Measurements from ENCODE around the gene TOGARAM2. TPM values are rescaled to one million over a fixed set of nuclear protein-coding genes. Genes with fewer than 3 reads are reported as not detected.

The TOGARAM2 gene
- total and polyA plus RNA-seq, 2 experiments from 2014 or later: 1.8 TPM

- TF ChIP-seq ZNF462 (CRISPR knock-in tag; IDR thresholded peaks at IDR 0.05): no peak
- no peak for TF ChIP-seq NANOG (IDR thresholded peaks at IDR 0.05; ENCODE audit: borderline replicate concordance)
Observed at GRCh38 chr2:28970464-28971160, 10.5 kb upstream of the TOGARAM2 start (continued).

GRCh38 chr2:28972778-28973335 lies 8.2 kb upstream of the TOGARAM2 start:
- Histone ChIP-seq H2AFZ (no peak overlapping the region), H3K4me1 (ENCODE audit: insufficient read depth) (no peaks in the 10 kb centered on the region), H3K4me3 (no peak overlapping the region), H3K9me2 (ENCODE audit: insufficient read depth) (no peaks in the 10 kb centered on the region), H3K4me2 (no peak overlapping the region), H3K27me3 (ENCODE audit: insufficient read depth) (no peaks in the 10 kb centered on the region), H3F3A (replicated peaks; ENCODE audit: low read depth) (no peaks in the 10 kb centered on the region), H3K27ac (ENCODE audit: low read depth) (no peak overlapping the region), H4K20me1 (replicated peaks; ENCODE audit: insufficient read depth) (no peaks in the 10 kb centered on the region), H3K36me3 (ENCODE audit: insufficient read depth) (no peaks in the 10 kb centered on the region), H3K79me2 (replicated peaks; ENCODE audit: insufficient read depth) (no peaks in the 10 kb centered on the region)
- no peak overlapping the region for H3K4me3 Mint-ChIP-seq
- no peak overlapping the region for H3K27ac Mint-ChIP-seq
- no peak for ATAC-seq
- no peaks in the 10 kb centered on the region for H3K9me3 Mint-ChIP-seq
- peaks cover 13% of the 10 kb centered on the region for H3K27me3 Mint-ChIP-seq (ENCODE audit: insufficient read depth, low read depth, poor library complexity)
- H3K4me1 Mint-ChIP-seq: no peaks in the 10 kb centered on the region; the same call in 2 of the 3 replicates
- no peak for DNase-seq (ENCODE audit: low spot score)
- no peaks in the 10 kb centered on the region for H3K36me3 Mint-ChIP-seq (ENCODE audit: low read depth)
- no peak for TF ChIP-seq CREB1 (CRISPR knock-in tag; IDR thresholded peaks at IDR 0.05; ENCODE audit: low read depth)
- no peak for TF ChIP-seq CTCF (conservative IDR thresholded peaks at IDR 0.05; ENCODE audit: low read depth in 2 of 2)
- no peak for TF ChIP-seq NANOG (IDR thresholded peaks at IDR 0.05; ENCODE audit: borderline replicate concordance)
- no peak for TF ChIP-seq EZH2phosphoT487 (IDR thresholded peaks at IDR 0.05; ENCODE audit: unreplicated experiment)
- no peak for TF ChIP-seq STAT1 (IDR thresholded peaks at IDR 0.05; ENCODE audit: unreplicated experiment)
- TF ChIP-seq ZNF114 (CRISPR knock-in tag; IDR thresholded peaks at IDR 0.05): no peak
- no peak for TF ChIP-seq POLR2AphosphoS5 (IDR thresholded peaks at IDR 0.05; ENCODE audit: low read depth)
- TF ChIP-seq REST (IDR thresholded peaks at IDR 0.05; ENCODE audit: unreplicated experiment): no peak

Measured in GM23338 (cell line).